ENCODE data around the gene CFAP299.

The CFAP299 gene

DNA sequence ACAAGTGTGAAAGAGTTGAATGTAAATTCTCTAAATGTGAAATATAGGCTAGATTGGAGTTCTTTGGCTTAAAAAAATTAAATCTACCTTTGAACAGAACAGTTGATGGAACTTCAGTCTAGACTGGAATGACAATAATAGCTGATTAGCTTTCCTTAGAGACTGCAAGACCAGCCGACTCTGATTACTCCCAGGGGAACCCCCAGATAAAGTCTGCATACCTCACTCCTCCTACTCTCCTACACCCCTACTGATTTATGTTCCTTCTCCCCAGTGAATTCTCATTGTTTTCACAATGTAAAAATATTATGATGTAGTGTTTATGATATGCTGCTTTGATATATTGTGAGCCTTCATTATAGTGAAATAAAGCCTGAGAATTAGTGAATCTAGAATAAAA is 241.3 kb downstream of the CFAP299 start:
- no peaks in the 10 kb centered on the region for H3K27me3 ChIP-seq (ENCODE audit: control insufficient read depth, insufficient read depth, low read length)
- no peaks in the 10 kb centered on the region for H3K36me3 ChIP-seq (ENCODE audit: control insufficient read depth, low read depth, low read length)
- no peaks in the 10 kb centered on the region for H3K4me1 ChIP-seq (ENCODE audit: control insufficient read depth, low read depth, low read length)
- no peak overlapping the region for H3K9ac ChIP-seq (ENCODE audit: low read length)
- no peak overlapping the region for H3K27ac ChIP-seq (ENCODE audit: low read length)
- no peaks in the 10 kb centered on the region for H3K9me3 ChIP-seq (ENCODE audit: control insufficient read depth, low read depth, low read length)
- no peak overlapping the region for H3K4me3 ChIP-seq (ENCODE audit: low read length)

DNA sequence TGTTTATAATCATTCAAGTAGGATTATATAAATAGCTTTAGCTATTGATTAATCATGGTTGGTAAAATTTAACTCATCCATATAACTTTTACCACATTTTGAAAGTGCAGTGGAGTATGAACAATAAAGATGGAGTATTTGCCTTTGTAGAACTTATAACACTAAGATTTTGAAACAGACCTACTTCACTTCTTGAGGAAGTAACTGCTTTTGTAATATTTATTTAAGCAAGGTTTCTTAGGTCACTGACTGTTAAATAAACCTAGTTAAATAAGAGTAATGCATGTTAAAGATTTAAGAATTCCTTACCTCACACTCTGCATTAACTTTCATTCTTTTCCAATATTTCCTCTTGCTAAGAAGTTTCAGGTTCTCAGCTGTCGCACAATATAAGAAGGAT is 242.5 kb downstream of the CFAP299 start:
- Histone ChIP-seq H3K27me3 (ENCODE audit: control insufficient read depth, insufficient read depth, low read length) (no peaks in the 10 kb centered on the region), H3K9me3 (ENCODE audit: control insufficient read depth, low read depth, low read length) (no peaks in the 10 kb centered on the region), H3K27ac (ENCODE audit: low read length) (no peak overlapping the region), H3K36me3 (ENCODE audit: control insufficient read depth, low read depth, low read length) (no peaks in the 10 kb centered on the region), H3K9ac (ENCODE audit: low read length) (no peak overlapping the region), H3K4me3 (ENCODE audit: low read length) (no peak overlapping the region), H3K4me1 (ENCODE audit: control insufficient read depth, low read depth, low read length) (no peaks in the 10 kb centered on the region)

GRCh38 chr4:80585542-80585941 is 250.0 kb downstream of the CFAP299 start:
- Histone ChIP-seq H3K9ac (ENCODE audit: low read length) (no peak overlapping the region), H3K36me3 (ENCODE audit: control insufficient read depth, low read depth, low read length) (no peaks in the 10 kb centered on the region), H3K27me3 (ENCODE audit: control insufficient read depth, insufficient read depth, low read length) (no peaks in the 10 kb centered on the region), H3K27ac (ENCODE audit: low read length) (no peak overlapping the region), H3K4me1 (ENCODE audit: control insufficient read depth, low read depth, low read length) (no peaks in the 10 kb centered on the region), H3K9me3 (ENCODE audit: control insufficient read depth, low read depth, low read length) (no peaks in the 10 kb centered on the region), H3K4me3 (ENCODE audit: low read length) (no peak overlapping the region)

DNA sequence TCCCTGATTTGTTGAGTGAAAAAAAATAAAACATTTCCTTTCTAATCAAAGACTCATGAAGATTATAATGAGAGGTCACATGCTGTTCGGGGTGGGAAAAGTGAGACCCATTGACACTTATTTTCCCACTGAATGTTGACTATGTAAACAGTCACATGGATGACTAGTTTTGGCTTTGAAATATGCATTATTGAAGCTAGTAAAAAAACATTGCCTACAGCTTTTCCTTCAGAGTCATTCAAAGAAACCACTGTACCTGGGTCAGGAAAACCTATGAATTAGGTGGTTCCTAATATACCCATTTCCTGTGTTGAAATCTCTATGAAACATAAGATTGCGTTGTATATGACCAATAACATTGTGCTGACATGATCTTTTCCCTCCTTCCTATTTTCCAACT is 251.2 kb downstream of the CFAP299 start:
- Histone ChIP-seq H3K9ac (ENCODE audit: low read length) (no peak overlapping the region), H3K9me3 (ENCODE audit: control insufficient read depth, low read depth, low read length) (no peaks in the 10 kb centered on the region), H3K4me1 (ENCODE audit: control insufficient read depth, low read depth, low read length) (no peaks in the 10 kb centered on the region), H3K36me3 (ENCODE audit: control insufficient read depth, low read depth, low read length) (no peaks in the 10 kb centered on the region), H3K27ac (ENCODE audit: low read length) (no peak overlapping the region), H3K27me3 (ENCODE audit: control insufficient read depth, insufficient read depth, low read length) (no peaks in the 10 kb centered on the region), H3K4me3 (ENCODE audit: low read length) (no peak overlapping the region)

DNA sequence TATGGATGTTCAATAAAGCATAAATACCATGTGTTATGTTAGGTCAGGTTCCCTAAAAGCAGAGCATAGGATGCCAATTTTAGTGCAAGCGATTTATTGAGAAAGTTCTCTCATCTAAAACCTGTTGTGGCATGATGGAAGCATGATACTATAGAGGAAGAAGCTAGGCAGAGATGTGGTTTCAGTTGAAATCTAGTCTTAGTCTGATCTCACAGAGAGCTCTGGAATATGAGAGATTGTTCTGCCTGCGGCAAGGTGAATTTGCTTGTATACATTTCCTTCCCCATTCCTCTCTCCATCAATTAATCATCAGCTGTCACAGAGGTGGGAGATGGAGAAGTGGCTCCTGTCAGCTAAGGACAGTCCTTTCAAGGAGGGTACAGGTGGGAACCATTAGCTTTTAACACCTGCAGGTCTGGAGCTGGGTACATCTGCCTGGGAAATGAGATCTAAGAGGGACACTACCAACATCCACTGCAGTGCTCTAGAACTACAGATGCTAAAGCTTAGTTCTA is 252.4 kb downstream of the CFAP299 start:
- Histone ChIP-seq H3K4me1 (ENCODE audit: control insufficient read depth, low read depth, low read length) (no peaks in the 10 kb centered on the region), H3K9ac (ENCODE audit: low read length) (no peak overlapping the region), H3K4me3 (ENCODE audit: low read length) (no peak overlapping the region), H3K27ac (ENCODE audit: low read length) (no peak overlapping the region), H3K9me3 (ENCODE audit: control insufficient read depth, low read depth, low read length) (no peaks in the 10 kb centered on the region), H3K36me3 (ENCODE audit: control insufficient read depth, low read depth, low read length) (no peaks in the 10 kb centered on the region), H3K27me3 (ENCODE audit: control insufficient read depth, insufficient read depth, low read length) (no peaks in the 10 kb centered on the region)

DNA sequence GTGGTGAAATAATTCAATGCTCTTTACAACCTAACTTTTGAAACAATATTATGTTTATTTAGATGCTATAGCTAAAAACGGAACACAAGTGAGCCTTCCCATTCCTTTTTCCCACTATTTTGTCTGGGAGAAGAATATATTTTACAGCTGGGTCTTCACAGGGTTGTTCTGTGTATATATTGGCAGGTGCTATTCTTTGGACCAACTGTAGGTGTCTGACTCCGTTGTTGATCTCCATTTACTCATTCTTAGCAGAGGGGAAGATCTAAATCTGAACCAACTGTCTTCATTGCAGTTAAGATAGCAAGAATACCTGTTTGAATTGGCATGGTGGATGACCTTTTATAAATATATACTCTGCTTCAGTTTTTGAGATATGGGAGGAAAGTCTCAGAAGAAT is 257.4 kb downstream of the CFAP299 start:
- Histone ChIP-seq H3K27me3 (ENCODE audit: control insufficient read depth, insufficient read depth, low read length) (no peaks in the 10 kb centered on the region), H3K9ac (ENCODE audit: low read length) (no peak overlapping the region), H3K9me3 (ENCODE audit: control insufficient read depth, low read depth, low read length) (no peaks in the 10 kb centered on the region), H3K4me1 (ENCODE audit: control insufficient read depth, low read depth, low read length) (no peaks in the 10 kb centered on the region), H3K36me3 (ENCODE audit: control insufficient read depth, low read depth, low read length) (no peaks in the 10 kb centered on the region), H3K27ac (ENCODE audit: low read length) (no peak overlapping the region), H3K4me3 (ENCODE audit: low read length) (no peak overlapping the region)

DNA sequence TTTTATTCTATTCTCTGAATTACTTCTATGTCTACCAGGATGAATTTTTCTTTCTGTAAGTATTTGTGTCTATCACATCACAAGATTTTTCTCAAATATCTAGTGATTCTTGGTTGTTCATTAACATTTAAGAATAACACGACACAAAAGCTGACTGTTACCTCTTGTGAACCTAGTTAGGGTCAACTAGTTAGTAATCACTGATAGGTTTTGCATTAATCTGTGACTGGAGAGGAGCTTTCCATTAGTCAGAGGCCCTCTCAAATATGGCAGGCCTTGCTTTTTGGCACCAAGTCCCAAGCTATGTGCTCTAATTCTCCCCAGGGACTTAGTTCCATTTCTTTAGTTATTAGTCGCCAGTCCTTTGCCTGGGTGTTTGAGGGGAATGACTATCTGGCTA is 259.2 kb downstream of the CFAP299 start:
- no peak overlapping the region for H3K27ac ChIP-seq (ENCODE audit: low read length)
- H3K9ac ChIP-seq (ENCODE audit: low read length) = no peak overlapping the region
- H3K27me3 ChIP-seq (ENCODE audit: control insufficient read depth, insufficient read depth, low read length) = no peaks in the 10 kb centered on the region
- no peaks in the 10 kb centered on the region for H3K9me3 ChIP-seq (ENCODE audit: control insufficient read depth, low read depth, low read length)
- H3K4me1 ChIP-seq (ENCODE audit: control insufficient read depth, low read depth, low read length) = no peaks in the 10 kb centered on the region
- no peak overlapping the region for H3K4me3 ChIP-seq (ENCODE audit: low read length)
- H3K36me3 ChIP-seq (ENCODE audit: control insufficient read depth, low read depth, low read length) = no peaks in the 10 kb centered on the region

GRCh38 chr4:80608281-80608980 is 272.9 kb downstream of the CFAP299 start:
- Histone ChIP-seq H3K9ac (ENCODE audit: low read length) (no peak overlapping the region), H3K27me3 (ENCODE audit: control insufficient read depth, insufficient read depth, low read length) (no peaks in the 10 kb centered on the region), H3K4me3 (ENCODE audit: low read length) (no peak overlapping the region), H3K4me1 (ENCODE audit: control insufficient read depth, low read depth, low read length) (no peaks in the 10 kb centered on the region), H3K27ac (ENCODE audit: low read length) (no peak overlapping the region), H3K36me3 (ENCODE audit: control insufficient read depth, low read depth, low read length) (no peaks in the 10 kb centered on the region), H3K9me3 (ENCODE audit: control insufficient read depth, low read depth, low read length) (no peaks in the 10 kb centered on the region)

GRCh38 chr4:80610199-80610598 is 274.7 kb downstream of the CFAP299 start:
- Histone ChIP-seq H3K4me3 (ENCODE audit: low read length) (no peak overlapping the region), H3K36me3 (ENCODE audit: control insufficient read depth, low read depth, low read length) (no peaks in the 10 kb centered on the region)

DNA sequence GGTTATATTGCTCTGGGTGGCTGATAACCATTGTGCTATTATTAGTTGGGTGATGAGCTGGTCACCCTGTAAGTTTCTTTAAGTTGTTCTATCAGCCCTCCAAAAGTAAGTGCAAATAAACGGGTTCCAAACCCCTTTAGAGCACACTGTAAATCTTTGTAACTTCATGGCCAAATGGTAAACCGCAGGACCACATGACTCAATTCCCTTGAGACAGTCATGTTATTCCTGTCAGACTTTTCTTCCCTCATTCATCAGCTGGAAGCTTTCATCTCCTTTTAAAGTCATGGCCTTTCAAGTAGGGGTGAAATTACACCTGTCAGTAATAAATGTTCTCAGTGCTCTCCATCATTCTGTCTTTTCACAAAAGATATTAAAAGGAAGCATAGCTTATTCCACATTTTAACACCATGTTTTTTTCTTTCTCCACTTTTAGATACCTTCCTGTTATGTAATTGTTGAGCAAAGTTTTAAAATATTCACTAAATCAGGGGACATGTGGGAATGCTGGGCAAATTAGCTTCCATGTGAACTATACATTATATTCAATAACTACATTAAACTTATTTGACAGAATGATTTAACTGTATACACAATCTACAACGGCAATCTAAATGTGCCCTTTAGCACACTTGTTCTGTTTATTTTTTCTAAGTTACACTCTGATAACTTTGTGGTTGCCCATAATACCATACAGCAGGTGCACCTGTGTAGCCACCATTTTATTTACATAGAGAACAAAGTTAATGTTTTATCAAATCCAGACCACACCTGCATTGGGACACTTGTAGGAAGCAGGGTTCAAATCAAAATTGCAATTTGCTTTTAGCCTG is 275.5 kb downstream of the CFAP299 start:
- no peak overlapping the region for H3K9ac ChIP-seq (ENCODE audit: low read length)
- no peaks in the 10 kb centered on the region for H3K4me1 ChIP-seq (ENCODE audit: control insufficient read depth, low read depth, low read length)
- no peaks in the 10 kb centered on the region for H3K36me3 ChIP-seq (ENCODE audit: control insufficient read depth, low read depth, low read length)
- no peaks in the 10 kb centered on the region for H3K27me3 ChIP-seq (ENCODE audit: control insufficient read depth, insufficient read depth, low read length)
- no peak overlapping the region for H3K27ac ChIP-seq (ENCODE audit: low read length)
- H3K4me3 ChIP-seq (ENCODE audit: low read length) = no peak overlapping the region
- no peaks in the 10 kb centered on the region for H3K9me3 ChIP-seq (ENCODE audit: control insufficient read depth, low read depth, low read length)

More at GRCh38 chr4:80610199-80610598, 274.7 kb downstream of the CFAP299 start:
- Histone ChIP-seq H3K9me3 (ENCODE audit: control insufficient read depth, low read depth, low read length) (no peaks in the 10 kb centered on the region), H3K9ac (ENCODE audit: low read length) (no peak overlapping the region), H3K27ac (ENCODE audit: low read length) (no peak overlapping the region), H3K27me3 (ENCODE audit: control insufficient read depth, insufficient read depth, low read length) (no peaks in the 10 kb centered on the region), H3K4me1 (ENCODE audit: control insufficient read depth, low read depth, low read length) (no peaks in the 10 kb centered on the region)

GRCh38 chr4:80611678-80611979 is 276.1 kb downstream of the CFAP299 start:
- Histone ChIP-seq H3K4me3 (ENCODE audit: low read length) (no peak overlapping the region), H3K27me3 (ENCODE audit: control insufficient read depth, insufficient read depth, low read length) (no peaks in the 10 kb centered on the region), H3K36me3 (ENCODE audit: control insufficient read depth, low read depth, low read length) (no peaks in the 10 kb centered on the region), H3K4me1 (ENCODE audit: control insufficient read depth, low read depth, low read length) (no peaks in the 10 kb centered on the region), H3K9ac (ENCODE audit: low read length) (no peak overlapping the region), H3K9me3 (ENCODE audit: control insufficient read depth, low read depth, low read length) (no peaks in the 10 kb centered on the region), H3K27ac (ENCODE audit: low read length) (no peak overlapping the region)

DNA sequence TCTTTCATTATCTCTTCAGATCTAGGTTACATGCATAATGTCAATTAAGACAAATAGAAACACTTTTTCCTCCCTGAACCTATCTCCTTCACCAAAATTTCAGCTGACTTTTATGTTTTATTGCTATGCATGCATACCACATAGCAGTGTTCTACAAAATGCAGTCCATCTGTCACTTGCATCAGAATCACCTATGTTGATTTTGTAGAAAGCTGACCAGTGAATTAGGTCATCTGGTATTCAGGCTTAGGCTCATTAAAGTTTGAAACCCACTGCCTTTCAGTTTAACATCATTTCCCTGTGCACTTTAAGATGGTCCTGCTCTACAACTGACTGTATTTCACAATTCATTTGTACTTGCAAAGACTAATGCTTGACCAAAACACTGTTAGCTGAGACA is 277.9 kb downstream of the CFAP299 start:
- Histone ChIP-seq H3K4me1 (ENCODE audit: control insufficient read depth, low read depth, low read length) (no peaks in the 10 kb centered on the region), H3K27ac (ENCODE audit: low read length) (no peak overlapping the region), H3K36me3 (ENCODE audit: control insufficient read depth, low read depth, low read length) (no peaks in the 10 kb centered on the region), H3K27me3 (ENCODE audit: control insufficient read depth, insufficient read depth, low read length) (no peaks in the 10 kb centered on the region), H3K9me3 (ENCODE audit: control insufficient read depth, low read depth, low read length) (no peaks in the 10 kb centered on the region), H3K9ac (ENCODE audit: low read length) (no peak overlapping the region), H3K4me3 (ENCODE audit: low read length) (no peak overlapping the region)

Measured in iPS-18a (cell line).